Effector memory CD4-positive, alpha-beta T cell (primary cell): Measurements from ENCODE around the gene RTEL1.
"Not testable (repeated sequence)": the region's sequence is repeated elsewhere in the genome, so short reads cannot be mapped to it uniquely, and the experiment has no call there.

ENCODE experiments used
- DNase-seq, 3 donors: peaks; one replicate each; pipeline ENCODE4 v3.0.0-alpha.2; 2020
- H3K27ac ChIP-seq: 2 replicates; pipeline ENCODE4 v1.7.0; 2013; ENCODE audit warnings: mild to moderate bottlenecking, low read length, moderate library complexity; ENCODE audit not compliant: insufficient read depth, poor library complexity, severe bottlenecking
- H3K27me3 ChIP-seq: replicated peaks from 2 replicates; pipeline ENCODE4 v1.7.0; 2013; ENCODE audit warnings: mild to moderate bottlenecking, low read length; ENCODE audit not compliant: insufficient read depth, control insufficient read depth, poor library complexity, severe bottlenecking
- H3K36me3 ChIP-seq: 2 replicates; pipeline ENCODE4 v1.7.0; 2013; ENCODE audit warnings: mild to moderate bottlenecking, low read length, moderate library complexity; ENCODE audit not compliant: control insufficient read depth, insufficient read depth
- H3K4me1 ChIP-seq: 2 replicates; pipeline ENCODE4 v1.7.0; 2013; ENCODE audit warnings: low read length, mild to moderate bottlenecking; ENCODE audit not compliant: control insufficient read depth, insufficient read depth, poor library complexity, severe bottlenecking
- H3K4me3 ChIP-seq: 2 replicates; pipeline ENCODE4 v1.7.0; 2013; ENCODE audit warnings: low read length, low read depth, mild to moderate bottlenecking; ENCODE audit not compliant: insufficient read depth, poor library complexity, severe bottlenecking
- H3K9me3 ChIP-seq: 2 replicates; pipeline ENCODE4 v1.7.0; 2013; ENCODE audit warnings: mild to moderate bottlenecking, low read length, moderate library complexity; ENCODE audit not compliant: control insufficient read depth

RTEL1 gene

DNA sequence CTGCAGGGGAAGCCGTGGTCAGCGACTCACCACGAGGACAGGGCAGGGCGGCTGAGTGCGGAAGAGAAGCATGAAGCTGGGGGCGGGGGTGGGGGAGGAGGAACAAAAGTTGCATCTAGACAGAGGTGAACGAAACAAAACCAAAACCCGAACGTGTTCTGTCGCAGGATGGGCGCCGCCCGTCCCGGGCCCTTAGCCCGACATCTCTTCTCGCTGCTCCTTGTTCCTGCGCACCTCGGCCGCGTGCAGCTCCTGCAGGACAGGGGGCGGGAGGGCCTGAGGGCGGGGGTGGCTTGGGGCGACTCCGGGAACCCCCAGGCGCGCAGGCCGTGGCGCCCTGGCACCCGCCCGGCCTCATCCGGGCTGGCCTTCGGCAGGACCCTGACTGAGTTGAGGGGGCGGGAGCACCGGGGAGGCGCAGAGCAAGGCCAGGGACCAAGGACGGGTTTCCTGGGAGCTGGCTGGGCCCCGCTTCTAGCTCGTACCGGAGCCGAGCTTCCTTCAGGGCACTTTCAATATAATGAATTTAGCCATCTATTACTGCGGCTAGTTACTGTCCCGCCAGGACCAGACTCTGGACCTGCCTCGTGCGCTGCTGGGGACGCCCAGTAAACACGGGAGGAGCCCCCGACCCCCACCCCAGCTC lies 16.8 kb upstream of the RTEL1 start:
- Histone ChIP-seq H3K4me1 (peaks cover 43% of the 10 kb centered on the region), H3K27ac (peak overlapping the region; percentile 84), H3K4me3 (peak overlapping the region; percentile 90), H3K27me3 (no peaks in the 10 kb centered on the region), H3K36me3 (peaks cover 6% of the 10 kb centered on the region), H3K9me3 (no peaks in the 10 kb centered on the region)
- peak; percentile 27 to 48 (median 36) for DNase-seq

DNA sequence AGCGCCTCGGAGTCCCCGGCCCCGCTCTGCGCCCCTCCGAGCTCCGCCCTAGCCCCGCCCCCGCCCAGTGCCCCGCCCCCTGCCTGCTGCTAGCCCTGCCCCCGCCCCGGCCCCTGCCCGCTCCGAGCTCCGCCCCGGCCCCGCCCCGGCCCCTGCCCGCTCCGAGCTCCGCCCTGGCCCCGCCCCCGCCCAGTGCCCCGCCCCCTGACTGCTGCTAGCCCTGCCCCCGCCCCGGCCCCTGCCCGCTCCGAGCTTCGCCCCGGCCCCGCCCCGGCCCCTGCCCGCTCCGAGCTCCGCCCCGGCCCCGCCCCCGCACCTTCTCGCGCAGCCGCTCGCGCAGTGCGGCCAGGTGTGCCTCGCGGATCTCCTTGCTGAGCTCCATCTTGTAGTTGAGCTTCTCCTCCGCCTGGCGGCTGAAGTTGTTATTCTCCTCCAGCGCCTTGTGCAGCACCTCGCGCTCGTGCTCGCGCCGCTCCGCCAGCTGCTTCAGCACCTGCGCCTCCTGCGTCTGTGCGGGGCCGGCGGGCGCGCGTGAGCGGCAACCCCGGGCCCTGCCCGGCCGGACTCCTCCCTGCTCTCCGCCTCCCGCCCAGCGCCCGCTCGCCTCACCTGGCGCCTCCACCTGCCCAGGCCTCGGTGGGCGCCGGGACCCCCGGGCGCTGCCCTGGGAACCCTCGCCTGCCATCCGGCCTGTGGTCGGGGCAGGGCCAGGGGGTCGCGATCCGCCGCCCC lies 16.2 kb upstream of the RTEL1 start:
- peaks cover 37% of the 10 kb centered on the region for H3K4me1 ChIP-seq
- H3K36me3 ChIP-seq: peaks cover 6% of the 10 kb centered on the region
- no peaks in the 10 kb centered on the region for H3K9me3 ChIP-seq
- peak; percentile 96 to 98 (median 96) for DNase-seq
- H3K27me3 ChIP-seq: no peaks in the 10 kb centered on the region
- H3K4me3 ChIP-seq: peak overlapping the region; percentile 90
- peak overlapping the region; percentile 84 for H3K27ac ChIP-seq

DNA sequence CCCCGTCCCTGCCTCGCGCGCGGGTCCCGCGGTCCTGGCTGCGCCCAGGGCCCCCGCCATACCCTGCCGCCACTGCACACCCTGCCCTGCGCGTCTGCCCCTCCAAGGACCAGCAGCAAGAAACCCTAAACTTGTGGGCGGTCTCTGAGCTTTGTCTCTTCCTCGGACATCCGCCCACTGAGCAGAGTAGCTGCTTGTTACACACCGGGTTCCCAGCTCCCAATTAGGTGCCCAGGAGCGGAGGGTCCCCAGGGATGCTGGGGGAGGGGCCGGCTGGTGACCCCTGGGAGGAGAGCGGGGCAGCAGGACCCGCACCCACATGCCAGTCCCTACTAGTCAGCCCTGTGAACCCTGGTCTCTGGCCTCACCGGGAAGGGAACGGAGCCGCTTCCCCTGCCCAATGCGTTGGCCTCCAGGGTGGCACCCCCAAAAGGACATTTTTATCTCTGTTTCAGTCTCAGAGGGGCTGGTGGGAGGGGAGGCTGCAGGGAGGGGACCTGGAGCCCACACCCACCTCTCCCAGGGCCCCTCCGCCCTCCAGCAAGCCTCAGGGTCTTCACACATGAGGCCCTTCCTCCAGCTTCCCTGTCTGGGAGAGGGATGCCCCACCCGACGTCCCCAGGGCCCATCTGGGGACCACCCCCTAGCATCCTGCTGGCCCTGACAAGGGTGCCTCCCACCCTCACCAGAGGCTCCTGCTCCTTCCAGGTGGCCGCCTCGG lies 15.4 kb upstream of the RTEL1 start:
- H3K4me3 ChIP-seq: peak overlapping the region; percentile 39
- peak overlapping the region; percentile 68 for H3K27ac ChIP-seq
- H3K4me1 ChIP-seq: peaks cover 30% of the 10 kb centered on the region
- H3K27me3 ChIP-seq: no peaks in the 10 kb centered on the region
- H3K36me3 ChIP-seq: peaks cover 6% of the 10 kb centered on the region
- DNase-seq: no peak
- H3K9me3 ChIP-seq: no peaks in the 10 kb centered on the region

DNA sequence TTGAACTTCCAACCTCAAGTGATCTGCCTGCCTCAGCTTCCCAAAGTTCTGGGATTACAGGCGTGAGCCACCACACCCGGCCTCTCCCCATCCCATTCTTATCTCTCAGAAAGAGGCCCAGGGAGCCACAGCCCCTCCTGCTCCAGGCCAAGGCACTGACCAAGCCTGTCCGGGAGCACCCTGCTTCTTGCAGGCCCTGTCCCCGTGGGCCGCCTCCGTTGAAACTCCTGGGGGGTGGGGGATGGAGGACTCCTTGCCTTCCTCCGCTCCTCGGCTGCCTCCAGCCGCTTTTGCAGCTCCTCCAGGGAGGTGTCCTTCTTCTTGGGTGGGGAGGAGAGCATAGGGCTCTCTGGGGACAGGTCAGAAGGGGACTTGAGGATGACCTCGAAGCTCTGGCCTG lies 14.6 kb upstream of the RTEL1 start:
- H3K36me3 ChIP-seq: peaks cover 6% of the 10 kb centered on the region
- no peaks in the 10 kb centered on the region for H3K9me3 ChIP-seq
- no peaks in the 10 kb centered on the region for H3K27me3 ChIP-seq
- DNase-seq: no peak
- no peak overlapping the region for H3K4me3 ChIP-seq
- no peak overlapping the region for H3K27ac ChIP-seq
- H3K4me1 ChIP-seq: peaks cover 24% of the 10 kb centered on the region

DNA sequence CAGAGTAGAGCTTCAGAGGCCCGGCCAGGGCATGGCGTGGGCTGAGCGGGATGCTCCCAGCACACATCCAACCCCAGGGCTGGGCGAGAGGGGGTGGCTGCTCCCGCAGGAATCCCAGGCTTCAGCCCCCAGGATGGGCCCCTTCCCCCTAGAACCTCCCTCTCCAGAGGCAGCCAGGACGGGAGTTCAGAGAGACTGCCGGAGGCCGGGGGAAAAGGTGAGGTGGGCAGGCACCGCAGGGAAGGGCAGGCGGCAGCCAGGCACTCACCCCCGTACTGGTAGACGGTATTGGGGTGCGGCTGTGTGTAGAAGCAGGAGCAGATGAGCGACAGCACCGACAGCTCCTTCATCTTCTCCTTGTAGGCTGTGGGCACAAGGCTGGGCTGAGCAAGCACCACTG lies 14.2 kb upstream of the RTEL1 start:
- Histone ChIP-seq H3K9me3 (no peaks in the 10 kb centered on the region), H3K4me1 (peaks cover 22% of the 10 kb centered on the region), H3K27me3 (no peaks in the 10 kb centered on the region), H3K36me3 (peaks cover 6% of the 10 kb centered on the region), H3K27ac (no peak overlapping the region), H3K4me3 (no peak overlapping the region)
- DNase-seq: no peak

DNA sequence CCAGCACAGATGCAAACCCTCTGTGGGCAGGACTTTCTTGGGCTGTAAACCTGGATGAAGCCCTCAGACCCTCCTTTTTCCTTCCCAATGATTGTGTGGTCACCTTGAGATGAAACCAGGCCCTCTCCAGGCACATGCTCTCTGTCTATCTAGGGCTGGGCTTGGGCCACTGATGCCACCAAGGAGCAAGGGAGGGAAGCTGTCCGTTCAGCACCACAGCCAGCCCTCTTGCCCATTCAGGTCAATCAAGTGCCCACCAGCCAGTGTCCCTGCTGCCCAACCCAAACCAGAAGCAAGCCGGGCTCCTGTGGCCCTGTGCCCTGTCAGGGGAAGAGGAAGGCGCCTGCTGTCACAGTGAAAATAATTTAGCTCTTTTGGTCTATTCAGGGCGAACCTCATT lies 12.9 kb upstream of the RTEL1 start:
- Histone ChIP-seq H3K4me3 (no peak overlapping the region), H3K9me3 (no peaks in the 10 kb centered on the region), H3K27ac (no peak overlapping the region), H3K27me3 (no peaks in the 10 kb centered on the region), H3K36me3 (peaks cover 6% of the 10 kb centered on the region), H3K4me1 (peaks cover 10% of the 10 kb centered on the region)
- DNase-seq: no peak

DNA sequence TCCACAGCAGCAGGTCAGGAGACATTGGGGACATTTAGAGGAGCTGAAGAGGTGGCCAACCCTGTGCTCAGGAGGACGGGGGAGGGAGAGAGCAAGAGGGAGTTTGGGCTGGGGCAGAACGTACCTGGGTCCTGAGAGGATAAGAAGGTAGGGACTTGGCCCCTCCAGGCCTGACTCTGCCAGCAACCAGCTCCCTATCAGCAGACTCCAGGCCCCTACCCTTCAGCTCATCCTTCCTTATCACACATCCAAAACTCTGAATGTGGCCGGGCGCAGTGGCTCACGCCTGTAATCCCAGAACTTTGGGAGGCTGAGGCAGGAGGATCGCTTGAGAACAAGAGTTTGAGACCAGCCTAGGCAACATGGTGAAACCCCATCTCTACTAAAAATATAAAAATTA lies 9.9 kb upstream of the RTEL1 start:
- Histone ChIP-seq H3K27me3 (no peaks in the 10 kb centered on the region), H3K27ac (no peak overlapping the region), H3K4me3 (no peak overlapping the region), H3K4me1 (peaks cover 11% of the 10 kb centered on the region), H3K9me3 (no peaks in the 10 kb centered on the region), H3K36me3 (peaks cover 6% of the 10 kb centered on the region)
- no peak for DNase-seq

DNA sequence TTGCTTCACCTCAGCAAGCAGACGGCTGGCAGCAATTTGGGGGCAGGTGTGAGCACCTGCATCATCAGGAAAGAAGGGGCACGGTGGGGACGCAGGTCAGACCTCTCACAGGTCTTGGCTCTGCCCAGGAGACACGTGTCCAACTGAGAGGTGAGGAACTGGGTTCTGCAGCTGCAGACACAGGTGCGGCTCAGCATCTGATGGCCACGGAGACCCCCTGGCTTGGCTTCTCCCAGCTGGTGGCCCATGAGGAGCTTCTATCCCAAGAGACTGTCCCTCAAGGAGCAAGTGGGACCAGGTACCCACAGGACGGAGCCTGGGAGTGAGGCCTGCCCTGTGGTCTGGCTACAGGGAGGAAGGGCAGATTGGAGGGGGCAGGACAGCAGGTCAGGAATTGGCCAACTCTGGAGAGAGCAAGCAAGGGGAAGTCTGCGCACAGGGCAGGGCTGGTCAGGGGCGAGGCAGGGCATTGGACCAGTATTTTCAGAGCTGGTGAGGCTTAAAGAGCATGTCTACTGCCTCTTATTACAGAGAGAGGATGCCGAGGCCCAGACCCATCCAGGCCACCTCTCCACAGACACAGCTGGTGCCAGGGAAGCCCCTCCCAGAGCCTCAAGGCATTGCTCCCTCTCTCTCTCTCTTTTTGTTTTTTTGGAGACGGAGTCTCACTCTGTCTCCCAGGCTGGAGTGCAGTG lies 9.1 kb upstream of the RTEL1 start:
- Histone ChIP-seq H3K4me1 (peaks cover 11% of the 10 kb centered on the region), H3K36me3 (peaks cover under 1% of the 10 kb centered on the region), H3K27ac (no peak overlapping the region), H3K9me3 (no peaks in the 10 kb centered on the region), H3K4me3 (no peak overlapping the region), H3K27me3 (no peaks in the 10 kb centered on the region)
- DNase-seq: no peak

DNA sequence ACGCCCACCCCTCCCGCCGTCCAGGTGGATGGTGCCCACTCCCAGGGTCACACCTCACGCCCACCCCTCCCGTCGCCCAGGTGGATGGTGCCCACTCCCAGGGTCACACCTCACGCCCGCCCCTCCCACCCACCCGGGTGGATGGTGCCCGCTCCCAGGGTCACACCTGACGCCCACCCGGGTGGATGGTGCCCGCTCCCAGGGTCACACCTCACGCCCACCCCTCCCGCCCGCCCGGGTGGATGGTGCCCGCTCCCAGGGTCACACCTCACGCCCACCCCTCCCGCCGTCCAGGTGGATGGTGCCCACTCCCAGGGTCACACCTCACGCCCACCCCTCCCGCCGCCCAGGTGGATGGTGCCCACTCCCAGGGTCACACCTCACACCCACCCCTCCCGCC lies 7.6 kb upstream of the RTEL1 start:
- not testable (repeated sequence) for H3K27ac ChIP-seq, DNase-seq, H3K36me3 ChIP-seq, H3K4me3 ChIP-seq, H3K27me3 ChIP-seq, H3K9me3 ChIP-seq
- peaks cover 17% of the 10 kb centered on the region for H3K4me1 ChIP-seq

DNA sequence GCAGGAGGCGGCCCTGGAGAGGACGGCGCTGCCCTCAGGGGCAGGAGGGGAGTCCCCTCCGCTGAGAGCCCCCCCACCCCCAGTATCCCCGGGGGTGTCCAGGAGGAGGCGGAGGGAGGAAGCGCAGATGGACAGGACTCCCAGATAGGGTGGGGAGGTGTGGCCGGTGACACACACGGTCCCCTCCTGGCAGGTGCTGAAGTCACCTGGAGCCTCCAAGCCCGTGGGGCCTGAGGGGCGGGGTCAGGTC lies 6.2 kb upstream of the RTEL1 start:
- peak overlapping the region; percentile 48 for H3K27ac ChIP-seq

More for the DNA sequence above, 6.2 kb upstream of the RTEL1 start:
- Histone ChIP-seq H3K36me3 (no peaks in the 10 kb centered on the region), H3K9me3 (no peaks in the 10 kb centered on the region), H3K4me3 (peak overlapping the region; percentile 71), H3K27me3 (no peaks in the 10 kb centered on the region), H3K4me1 (peaks cover 17% of the 10 kb centered on the region)
- DNase-seq: peak in 1 of 3 donors; percentile 50
